HCT116 (cell line): ENCODE measurements around the gene CCNJL.

Experiments
- CBX3 ChIP-seq: IDR thresholded peaks from 2 replicates; pipeline ENCODE4 v1.6.1; 2012; ENCODE audit warnings: low read depth
- EZH2 ChIP-seq: fragments of 200-600 bp; sonication (generic); IDR thresholded peaks from 2 replicates; pipeline ENCODE4 v1.6.1; 2017; ENCODE audit warnings: antibody characterized with exemption, mixed run types
- EZH2phosphoT487 ChIP-seq: fragments of 200-600 bp; IDR thresholded peaks from 2 replicates; pipeline ENCODE4 v1.6.1; 2018; ENCODE audit warnings: antibody characterized with exemption, borderline replicate concordance
- POLR2A ChIP-seq: IDR thresholded peaks from 2 replicates; pipeline ENCODE4 v1.7.0; 2011; ENCODE audit warnings: borderline replicate concordance; ENCODE audit not compliant: insufficient read depth, insufficient read length; ENCODE audit errors: extremely low read depth
- POLR2AphosphoS5 ChIP-seq: IDR thresholded peaks from 2 replicates; pipeline ENCODE4 v1.6.1; 2011; ENCODE audit warnings: mild to moderate bottlenecking, low read depth, low read length, moderate library complexity
- RAD21 ChIP-seq: IDR thresholded peaks from 2 replicates; pipeline ENCODE4 v1.6.1; 2012; ENCODE audit warnings: low read depth, mild to moderate bottlenecking
- SIN3A ChIP-seq: IDR thresholded peaks from 2 replicates; pipeline ENCODE4 v1.6.1; 2012; ENCODE audit warnings: low read depth
- SP1 ChIP-seq: IDR thresholded peaks from 2 replicates; pipeline ENCODE4 v1.6.1; 2012; ENCODE audit warnings: low read depth
- ZFX ChIP-seq: fragments of 450-650 bp; IDR thresholded peaks from 2 replicates; pipeline ENCODE4 v1.6.1; 2017
- ZNF274 ChIP-seq: fragments of 200-500 bp; sonication (Bioruptor generic); IDR thresholded peaks from 2 replicates; pipeline ENCODE4 v1.6.1; 2014; ENCODE audit warnings: mild to moderate bottlenecking, low read depth, low read length, inconsistent platforms
- TF ChIP-seq, protein P1 (sequence below), 3 experiments: fragments of 200-600 bp in 1 of 3; sonication (generic) in 1 of 3; IDR thresholded peaks in 2 of 3; conservative IDR thresholded peaks in 1 of 3; 2 replicates each; pipeline ENCODE4 v1.5.1; 2012 to 2017; ENCODE audit warnings: low read depth in 2 of 3, low read length in 2 of 3, antibody characterized with exemption in 1 of 3, borderline replicate concordance in 1 of 3, control low read depth in 1 of 3, mild to moderate bottlenecking in 1 of 3, mixed read lengths in 1 of 3, mixed run types in 1 of 3, moderate library complexity in 1 of 3; ENCODE audit not compliant: insufficient read depth in 1 of 3
- TF ChIP-seq, protein P2 (sequence below): IDR thresholded peaks from 2 replicates; pipeline ENCODE4 v1.6.1; 2012; ENCODE audit warnings: low read depth

DNA sequence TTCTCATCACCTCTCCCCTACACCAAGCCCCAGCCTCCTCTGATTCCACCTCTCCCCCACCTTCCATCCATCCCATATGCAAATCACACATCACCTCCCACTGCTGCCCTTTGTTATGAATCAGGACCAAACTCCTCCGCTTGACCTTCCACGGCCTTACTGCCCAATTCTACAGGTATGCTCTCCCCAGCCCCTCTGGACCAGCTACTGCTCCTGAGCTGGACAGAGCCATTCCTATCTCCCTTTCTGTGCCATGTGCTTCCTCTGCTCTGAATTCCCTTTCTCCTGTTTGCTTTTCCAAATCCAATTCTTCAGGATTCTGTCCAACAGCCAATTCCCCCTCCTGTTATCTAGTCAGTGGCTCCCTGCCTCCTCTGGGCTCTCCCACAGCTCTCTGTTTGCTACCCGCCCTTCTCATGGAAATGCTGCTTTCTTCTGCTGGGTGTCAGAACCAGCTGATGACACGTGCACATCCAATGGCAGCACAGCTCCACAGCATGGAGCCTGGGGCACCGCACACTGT is 74.7 kb downstream of the CCNJL start:
- TF ChIP-seq POLR2AphosphoS5 (no peak), EZH2 (no peak), POLR2A (no peak), ZNF274 (no peak), SIN3A (no peak), RAD21 (no peak), CBX3 (no peak), EZH2phosphoT487 (no peak), ZFX (no peak), SP1 (no peak)
- TF ChIP-seq, protein P1, sequence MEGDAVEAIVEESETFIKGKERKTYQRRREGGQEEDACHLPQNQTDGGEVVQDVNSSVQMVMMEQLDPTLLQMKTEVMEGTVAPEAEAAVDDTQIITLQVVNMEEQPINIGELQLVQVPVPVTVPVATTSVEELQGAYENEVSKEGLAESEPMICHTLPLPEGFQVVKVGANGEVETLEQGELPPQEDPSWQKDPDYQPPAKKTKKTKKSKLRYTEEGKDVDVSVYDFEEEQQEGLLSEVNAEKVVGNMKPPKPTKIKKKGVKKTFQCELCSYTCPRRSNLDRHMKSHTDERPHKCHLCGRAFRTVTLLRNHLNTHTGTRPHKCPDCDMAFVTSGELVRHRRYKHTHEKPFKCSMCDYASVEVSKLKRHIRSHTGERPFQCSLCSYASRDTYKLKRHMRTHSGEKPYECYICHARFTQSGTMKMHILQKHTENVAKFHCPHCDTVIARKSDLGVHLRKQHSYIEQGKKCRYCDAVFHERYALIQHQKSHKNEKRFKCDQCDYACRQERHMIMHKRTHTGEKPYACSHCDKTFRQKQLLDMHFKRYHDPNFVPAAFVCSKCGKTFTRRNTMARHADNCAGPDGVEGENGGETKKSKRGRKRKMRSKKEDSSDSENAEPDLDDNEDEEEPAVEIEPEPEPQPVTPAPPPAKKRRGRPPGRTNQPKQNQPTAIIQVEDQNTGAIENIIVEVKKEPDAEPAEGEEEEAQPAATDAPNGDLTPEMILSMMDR (IDR thresholded peaks at IDR 0.05 in 2 of 3, conservative IDR thresholded peaks at IDR 0.05 in 1 of 3; ENCODE audit: borderline replicate concordance in 1 of 3, insufficient read depth in 1 of 3, low read depth in 2 of 3, low read length in 2 of 3), result no peak
- TF ChIP-seq, protein P2, sequence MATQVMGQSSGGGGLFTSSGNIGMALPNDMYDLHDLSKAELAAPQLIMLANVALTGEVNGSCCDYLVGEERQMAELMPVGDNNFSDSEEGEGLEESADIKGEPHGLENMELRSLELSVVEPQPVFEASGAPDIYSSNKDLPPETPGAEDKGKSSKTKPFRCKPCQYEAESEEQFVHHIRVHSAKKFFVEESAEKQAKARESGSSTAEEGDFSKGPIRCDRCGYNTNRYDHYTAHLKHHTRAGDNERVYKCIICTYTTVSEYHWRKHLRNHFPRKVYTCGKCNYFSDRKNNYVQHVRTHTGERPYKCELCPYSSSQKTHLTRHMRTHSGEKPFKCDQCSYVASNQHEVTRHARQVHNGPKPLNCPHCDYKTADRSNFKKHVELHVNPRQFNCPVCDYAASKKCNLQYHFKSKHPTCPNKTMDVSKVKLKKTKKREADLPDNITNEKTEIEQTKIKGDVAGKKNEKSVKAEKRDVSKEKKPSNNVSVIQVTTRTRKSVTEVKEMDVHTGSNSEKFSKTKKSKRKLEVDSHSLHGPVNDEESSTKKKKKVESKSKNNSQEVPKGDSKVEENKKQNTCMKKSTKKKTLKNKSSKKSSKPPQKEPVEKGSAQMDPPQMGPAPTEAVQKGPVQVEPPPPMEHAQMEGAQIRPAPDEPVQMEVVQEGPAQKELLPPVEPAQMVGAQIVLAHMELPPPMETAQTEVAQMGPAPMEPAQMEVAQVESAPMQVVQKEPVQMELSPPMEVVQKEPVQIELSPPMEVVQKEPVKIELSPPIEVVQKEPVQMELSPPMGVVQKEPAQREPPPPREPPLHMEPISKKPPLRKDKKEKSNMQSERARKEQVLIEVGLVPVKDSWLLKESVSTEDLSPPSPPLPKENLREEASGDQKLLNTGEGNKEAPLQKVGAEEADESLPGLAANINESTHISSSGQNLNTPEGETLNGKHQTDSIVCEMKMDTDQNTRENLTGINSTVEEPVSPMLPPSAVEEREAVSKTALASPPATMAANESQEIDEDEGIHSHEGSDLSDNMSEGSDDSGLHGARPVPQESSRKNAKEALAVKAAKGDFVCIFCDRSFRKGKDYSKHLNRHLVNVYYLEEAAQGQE, result no peak
